Measurements from ENCODE around the gene TWIST2. TPM values are rescaled to one million over a fixed set of nuclear protein-coding genes. Genes with fewer than 3 reads are reported as not detected.

TWIST2 gene
- polyA plus RNA-seq, 1 experiment = 15.6 TPM

GRCh38 chr2:238906254-238906935 is 58.5 kb downstream of the TWIST2 start:
- TF ChIP-seq, protein P1, sequence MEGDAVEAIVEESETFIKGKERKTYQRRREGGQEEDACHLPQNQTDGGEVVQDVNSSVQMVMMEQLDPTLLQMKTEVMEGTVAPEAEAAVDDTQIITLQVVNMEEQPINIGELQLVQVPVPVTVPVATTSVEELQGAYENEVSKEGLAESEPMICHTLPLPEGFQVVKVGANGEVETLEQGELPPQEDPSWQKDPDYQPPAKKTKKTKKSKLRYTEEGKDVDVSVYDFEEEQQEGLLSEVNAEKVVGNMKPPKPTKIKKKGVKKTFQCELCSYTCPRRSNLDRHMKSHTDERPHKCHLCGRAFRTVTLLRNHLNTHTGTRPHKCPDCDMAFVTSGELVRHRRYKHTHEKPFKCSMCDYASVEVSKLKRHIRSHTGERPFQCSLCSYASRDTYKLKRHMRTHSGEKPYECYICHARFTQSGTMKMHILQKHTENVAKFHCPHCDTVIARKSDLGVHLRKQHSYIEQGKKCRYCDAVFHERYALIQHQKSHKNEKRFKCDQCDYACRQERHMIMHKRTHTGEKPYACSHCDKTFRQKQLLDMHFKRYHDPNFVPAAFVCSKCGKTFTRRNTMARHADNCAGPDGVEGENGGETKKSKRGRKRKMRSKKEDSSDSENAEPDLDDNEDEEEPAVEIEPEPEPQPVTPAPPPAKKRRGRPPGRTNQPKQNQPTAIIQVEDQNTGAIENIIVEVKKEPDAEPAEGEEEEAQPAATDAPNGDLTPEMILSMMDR (IDR thresholded peaks at IDR 0.05; ENCODE audit: low read depth, low read length) = no peak
- no peak overlapping the region for H3K4me3 ChIP-seq (ENCODE audit: low read depth, low read length)
- H3K27ac ChIP-seq (ENCODE audit: low read depth, low read length) = no peak overlapping the region
- ChIA-PET CTCF (no interaction called here), POLR2A (no interaction called here)
- peaks cover 9% of the 10 kb centered on the region; the same call in 1 of the 2 replicates for H3K9me3 ChIP-seq (ENCODE audit: control insufficient read depth, insufficient read depth, low read length)
- no peak for DNase-seq (ENCODE audit: low read depth, low spot score)
- H3K27me3 ChIP-seq (ENCODE audit: control insufficient read depth, insufficient read depth, low read length) = no peaks in the 10 kb centered on the region

DNA sequence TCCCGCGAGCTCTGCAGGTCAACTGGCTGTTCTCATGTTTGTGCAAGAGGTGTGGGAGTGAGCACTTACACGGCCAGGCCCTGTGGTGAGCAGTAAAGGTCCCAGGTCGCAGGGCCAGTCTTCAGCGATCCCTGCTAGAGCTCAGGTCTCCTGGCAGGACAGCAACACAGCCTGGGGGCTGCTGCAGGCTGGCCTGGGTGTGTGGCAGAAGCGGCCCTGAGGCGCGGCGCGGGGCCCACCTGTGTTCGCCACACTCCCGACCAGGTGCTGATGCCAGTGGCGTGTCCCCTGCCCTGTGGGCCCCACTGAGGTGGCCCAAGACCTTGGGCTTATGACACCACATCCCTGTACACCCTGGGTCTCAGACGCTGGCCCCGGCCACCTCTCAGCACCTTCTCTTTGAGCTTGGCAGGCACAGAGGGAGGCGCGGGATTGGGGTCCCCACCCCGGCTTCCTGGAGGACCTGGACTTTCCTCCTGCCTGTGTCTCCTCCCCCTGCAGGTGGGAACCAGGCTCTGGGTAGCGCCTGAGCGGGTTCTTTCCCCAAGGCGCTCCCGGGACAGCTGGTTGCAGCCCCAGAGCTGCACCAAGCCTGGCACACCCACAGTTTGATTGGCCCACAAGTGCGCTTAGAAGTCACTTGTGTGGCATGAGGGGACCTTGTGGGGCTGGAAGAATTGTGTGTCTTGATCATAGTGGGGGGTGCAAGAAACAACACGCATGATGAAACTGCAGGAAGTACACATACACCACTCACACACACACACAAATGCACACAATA is 59.2 kb downstream of the TWIST2 start:
- no peak overlapping the region for H3K4me3 ChIP-seq (ENCODE audit: low read depth, low read length)
- H3K27ac ChIP-seq (ENCODE audit: low read depth, low read length) = no peak overlapping the region
- ChIA-PET CTCF (no interaction called here), POLR2A (no interaction called here)
- TF ChIP-seq, protein P1 (IDR thresholded peaks at IDR 0.05; ENCODE audit: low read depth, low read length) = no peak
- H3K27me3 ChIP-seq (ENCODE audit: control insufficient read depth, insufficient read depth, low read length) = no peaks in the 10 kb centered on the region
- peaks cover 10% of the 10 kb centered on the region; the same call in 1 of the 2 replicates for H3K9me3 ChIP-seq (ENCODE audit: control insufficient read depth, insufficient read depth, low read length)
- no peak for DNase-seq (ENCODE audit: low read depth, low spot score)

- ChIA-PET CTCF (no interaction called here), POLR2A (no interaction called here)
- TF ChIP-seq, protein P1 (IDR thresholded peaks at IDR 0.05; ENCODE audit: low read depth, low read length) = no peak
- H3K27me3 ChIP-seq (ENCODE audit: control insufficient read depth, insufficient read depth, low read length) = no peaks in the 10 kb centered on the region
- H3K27ac ChIP-seq (ENCODE audit: low read depth, low read length) = no peak overlapping the region
- no peak overlapping the region for H3K4me3 ChIP-seq (ENCODE audit: low read depth, low read length)
- no peak for DNase-seq (ENCODE audit: low read depth, low spot score)
- H3K9me3 ChIP-seq (ENCODE audit: control insufficient read depth, insufficient read depth, low read length) = peaks cover 10% of the 10 kb centered on the region; the same call in 1 of the 2 replicates
Observed at GRCh38 chr2:238907717-238908173, 59.9 kb downstream of the TWIST2 start.

DNA sequence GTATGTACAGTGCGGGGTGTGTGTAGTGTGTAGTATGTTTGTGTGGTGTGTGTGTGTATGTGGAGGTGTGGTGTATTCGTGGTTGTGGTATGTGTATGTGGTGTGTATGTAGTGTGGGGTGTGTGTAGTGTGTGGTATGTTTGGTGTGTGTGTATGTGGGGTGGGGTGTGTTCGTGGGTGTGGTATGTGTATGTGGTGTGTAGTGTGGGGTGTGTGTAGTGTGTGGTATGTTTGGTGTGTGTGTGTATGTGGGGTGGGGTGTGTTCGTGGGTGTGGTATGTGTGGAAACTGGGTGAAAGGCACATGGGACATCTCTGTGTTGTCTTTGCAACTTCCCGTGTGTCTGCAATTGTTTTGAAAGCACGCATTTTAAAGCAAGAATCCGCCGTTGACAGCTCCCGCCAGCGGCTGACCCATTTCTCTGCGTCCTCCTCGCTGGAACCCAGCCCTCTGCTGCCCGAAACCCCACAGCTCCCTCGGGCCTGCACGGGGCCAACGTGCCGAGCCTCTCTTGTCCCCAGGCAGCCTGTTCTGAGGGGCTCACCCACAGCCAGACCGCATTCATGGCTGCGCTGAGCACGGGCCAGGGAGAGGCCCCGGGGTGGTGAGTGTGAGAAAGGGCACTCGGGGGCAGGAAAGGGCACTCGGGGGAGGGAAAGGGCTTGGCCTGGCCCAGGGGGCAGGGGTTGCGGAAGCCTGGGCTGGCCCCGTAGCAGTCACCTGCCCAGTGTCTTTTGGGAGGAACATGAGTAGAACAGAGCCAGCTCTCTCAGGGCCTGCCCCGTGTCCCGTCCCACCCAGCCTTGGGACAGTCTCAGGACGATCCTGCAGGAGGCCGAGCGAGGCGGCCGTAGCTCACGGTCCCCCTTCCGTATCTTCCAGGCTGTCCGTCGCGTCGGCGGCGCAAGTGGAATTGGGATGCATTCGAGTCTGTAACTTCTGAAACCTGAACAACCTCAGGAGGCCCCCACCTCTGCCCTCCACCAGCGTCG is 61.4 kb downstream of the TWIST2 start:
- CTCF ChIA-PET = no interaction called here
- H3K4me3 ChIP-seq (ENCODE audit: low read depth, low read length) = no peak overlapping the region
- POLR2A ChIA-PET = no interaction called here

More for the DNA sequence above, 61.4 kb downstream of the TWIST2 start:
- TF ChIP-seq, protein P1 (IDR thresholded peaks at IDR 0.05; ENCODE audit: low read depth, low read length) = no peak
- DNase-seq (ENCODE audit: low read depth, low spot score) = no peak
- H3K27ac ChIP-seq (ENCODE audit: low read depth, low read length) = no peak overlapping the region
- no peaks in the 10 kb centered on the region for H3K27me3 ChIP-seq (ENCODE audit: control insufficient read depth, insufficient read depth, low read length)
- H3K9me3 ChIP-seq (ENCODE audit: control insufficient read depth, insufficient read depth, low read length) = peaks cover 10% of the 10 kb centered on the region; the same call in 1 of the 2 replicates
